ENCODE data around the gene ERC2. TPM values are rescaled to one million over a fixed set of nuclear protein-coding genes. Genes with fewer than 3 reads are reported as not detected.

The ERC2 gene
- total RNA-seq, 2 donors from 2014 or later = 16.1 to 22.8 TPM

DNA sequence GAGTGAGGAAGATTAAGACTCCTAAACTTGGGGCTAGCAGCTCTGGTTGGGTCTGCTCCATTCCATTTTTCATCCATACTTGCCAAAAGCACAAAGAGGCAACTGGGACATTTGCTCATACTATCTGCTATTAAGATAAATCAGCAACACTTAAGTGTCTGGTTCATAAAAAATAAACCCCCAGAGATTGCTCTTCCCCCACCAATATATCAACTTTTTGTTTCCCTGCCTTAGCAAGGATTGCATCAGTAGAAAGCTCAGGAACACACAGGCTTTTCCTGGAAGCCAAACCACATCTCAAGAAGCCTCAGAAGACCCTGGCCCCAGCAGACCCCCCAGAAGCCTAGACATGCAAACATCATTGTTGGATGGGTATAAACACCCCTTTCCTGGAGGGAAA is 748.8 kb downstream of the ERC2 start:
- peaks cover 5% of the 10 kb centered on the region for H3K9me3 Mint-ChIP-seq
- no peak overlapping the region for H3K4me3 Mint-ChIP-seq
- H3K9me3 ChIP-seq (ENCODE audit: control insufficient read depth, low read length) = peaks cover 5% of the 10 kb centered on the region
- H3K27me3 Mint-ChIP-seq (ENCODE audit: insufficient read depth) = peaks cover 12% of the 10 kb centered on the region
- H3K27ac Mint-ChIP-seq = no peak overlapping the region
- H3K4me1 ChIP-seq (ENCODE audit: control insufficient read depth, insufficient read depth, low read length) = no peaks in the 10 kb centered on the region
- no peak for DNase-seq
- H3K36me3 Mint-ChIP-seq (ENCODE audit: low read depth) = peaks cover 3% of the 10 kb centered on the region
- H3K36me3 ChIP-seq (ENCODE audit: control insufficient read depth, insufficient read depth, low read length) = no peaks in the 10 kb centered on the region
- TF ChIP-seq, protein P1, sequence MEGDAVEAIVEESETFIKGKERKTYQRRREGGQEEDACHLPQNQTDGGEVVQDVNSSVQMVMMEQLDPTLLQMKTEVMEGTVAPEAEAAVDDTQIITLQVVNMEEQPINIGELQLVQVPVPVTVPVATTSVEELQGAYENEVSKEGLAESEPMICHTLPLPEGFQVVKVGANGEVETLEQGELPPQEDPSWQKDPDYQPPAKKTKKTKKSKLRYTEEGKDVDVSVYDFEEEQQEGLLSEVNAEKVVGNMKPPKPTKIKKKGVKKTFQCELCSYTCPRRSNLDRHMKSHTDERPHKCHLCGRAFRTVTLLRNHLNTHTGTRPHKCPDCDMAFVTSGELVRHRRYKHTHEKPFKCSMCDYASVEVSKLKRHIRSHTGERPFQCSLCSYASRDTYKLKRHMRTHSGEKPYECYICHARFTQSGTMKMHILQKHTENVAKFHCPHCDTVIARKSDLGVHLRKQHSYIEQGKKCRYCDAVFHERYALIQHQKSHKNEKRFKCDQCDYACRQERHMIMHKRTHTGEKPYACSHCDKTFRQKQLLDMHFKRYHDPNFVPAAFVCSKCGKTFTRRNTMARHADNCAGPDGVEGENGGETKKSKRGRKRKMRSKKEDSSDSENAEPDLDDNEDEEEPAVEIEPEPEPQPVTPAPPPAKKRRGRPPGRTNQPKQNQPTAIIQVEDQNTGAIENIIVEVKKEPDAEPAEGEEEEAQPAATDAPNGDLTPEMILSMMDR (conservative IDR thresholded peaks at IDR 0.05) = no peak
- H3K4me1 Mint-ChIP-seq = no peaks in the 10 kb centered on the region
- H3K27ac ChIP-seq (ENCODE audit: low read depth, low read length) = no peak overlapping the region
- no peak overlapping the region for H3K4me3 ChIP-seq (ENCODE audit: low read length)
- no peak overlapping the region for H3K9ac ChIP-seq (ENCODE audit: extremely low read depth, low read length, poor library complexity, severe bottlenecking)
- H3K27me3 ChIP-seq (ENCODE audit: control insufficient read depth, insufficient read depth, low read length, poor library complexity, severe bottlenecking) = no peaks in the 10 kb centered on the region

DNA sequence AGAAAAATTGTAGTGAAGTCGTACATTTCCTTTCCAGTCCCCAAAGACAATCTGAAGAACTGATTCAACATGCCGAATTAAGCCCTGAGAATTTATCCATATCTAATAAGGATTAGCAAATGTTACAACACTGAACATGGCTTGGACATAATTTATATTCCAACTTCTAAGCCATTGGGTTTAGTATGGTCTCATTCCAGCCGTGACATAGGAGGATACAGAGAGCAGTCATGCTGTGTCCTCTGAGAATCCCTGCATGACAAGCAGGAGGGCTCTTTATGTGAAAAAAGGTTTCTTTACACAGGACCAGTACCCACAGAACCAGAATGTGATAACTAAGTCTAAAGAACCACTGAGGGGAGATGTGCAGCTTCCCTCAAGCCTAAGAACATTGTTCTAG is 749.3 kb downstream of the ERC2 start:
- no peaks in the 10 kb centered on the region for H3K4me1 Mint-ChIP-seq
- no peak overlapping the region for H3K9ac ChIP-seq (ENCODE audit: extremely low read depth, low read length, poor library complexity, severe bottlenecking)
- no peak overlapping the region for H3K4me3 Mint-ChIP-seq
- no peaks in the 10 kb centered on the region for H3K27me3 ChIP-seq (ENCODE audit: control insufficient read depth, insufficient read depth, low read length, poor library complexity, severe bottlenecking)
- H3K36me3 ChIP-seq (ENCODE audit: control insufficient read depth, insufficient read depth, low read length) = no peaks in the 10 kb centered on the region
- peaks cover 3% of the 10 kb centered on the region for H3K36me3 Mint-ChIP-seq (ENCODE audit: low read depth)
- TF ChIP-seq, protein P1 (conservative IDR thresholded peaks at IDR 0.05) = no peak
- peaks cover 12% of the 10 kb centered on the region for H3K27me3 Mint-ChIP-seq (ENCODE audit: insufficient read depth)
- H3K9me3 Mint-ChIP-seq = peaks cover 5% of the 10 kb centered on the region
- peaks cover 5% of the 10 kb centered on the region for H3K9me3 ChIP-seq (ENCODE audit: control insufficient read depth, low read length)
- no peaks in the 10 kb centered on the region for H3K4me1 ChIP-seq (ENCODE audit: control insufficient read depth, insufficient read depth, low read length)
- H3K27ac Mint-ChIP-seq = no peak overlapping the region
- 89 to 96% methylated on average over 3 of the region's 3 CpGs for WGBS, 2 experiments (ENCODE audit: insufficient coverage in 1 of 2, insufficient read length in 1 of 2)
- DNase-seq = no peak
- no peak overlapping the region for H3K4me3 ChIP-seq (ENCODE audit: low read length)
- H3K27ac ChIP-seq (ENCODE audit: low read depth, low read length) = no peak overlapping the region

DNA sequence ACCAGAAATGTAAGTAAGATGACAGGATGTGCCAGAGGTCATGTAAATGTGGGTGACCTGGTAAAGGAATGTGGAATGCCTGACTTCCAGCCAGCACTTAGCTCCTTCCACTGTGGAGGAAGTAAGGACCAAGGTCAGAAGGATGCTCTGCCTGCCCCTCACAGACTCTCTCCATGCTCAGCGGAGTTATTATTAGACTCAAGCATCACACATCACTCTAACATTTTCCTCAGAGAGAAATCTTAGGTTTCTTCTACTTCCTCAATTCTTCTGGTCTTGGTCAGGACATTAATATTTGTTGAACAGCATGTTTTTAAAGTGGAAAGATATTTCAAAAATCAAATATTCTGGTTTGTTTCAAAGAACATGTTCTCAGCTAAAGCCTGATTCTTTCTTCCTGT is 749.7 kb downstream of the ERC2 start:
- peaks cover 5% of the 10 kb centered on the region for H3K9me3 Mint-ChIP-seq
- H3K4me1 ChIP-seq (ENCODE audit: control insufficient read depth, insufficient read depth, low read length) = no peaks in the 10 kb centered on the region
- TF ChIP-seq, protein P1 (conservative IDR thresholded peaks at IDR 0.05) = no peak
- H3K4me1 Mint-ChIP-seq = no peaks in the 10 kb centered on the region
- no peaks in the 10 kb centered on the region for H3K27me3 ChIP-seq (ENCODE audit: control insufficient read depth, insufficient read depth, low read length, poor library complexity, severe bottlenecking)
- peaks cover 3% of the 10 kb centered on the region for H3K36me3 Mint-ChIP-seq (ENCODE audit: low read depth)
- peaks cover 5% of the 10 kb centered on the region for H3K9me3 ChIP-seq (ENCODE audit: control insufficient read depth, low read length)
- peaks cover 12% of the 10 kb centered on the region for H3K27me3 Mint-ChIP-seq (ENCODE audit: insufficient read depth)
- 80% methylated on average over 1 of the region's 1 CpG; no CpG with 5 or more reads in 1 of the 2 experiments for WGBS, 2 experiments (ENCODE audit: insufficient coverage in 1 of 2, insufficient read length in 1 of 2)
- no peaks in the 10 kb centered on the region for H3K36me3 ChIP-seq (ENCODE audit: control insufficient read depth, insufficient read depth, low read length)
- no peak overlapping the region for H3K27ac Mint-ChIP-seq
- no peak for DNase-seq
- H3K4me3 ChIP-seq (ENCODE audit: low read length) = no peak overlapping the region
- no peak overlapping the region for H3K4me3 Mint-ChIP-seq
- H3K9ac ChIP-seq (ENCODE audit: extremely low read depth, low read length, poor library complexity, severe bottlenecking) = no peak overlapping the region
- H3K27ac ChIP-seq (ENCODE audit: low read depth, low read length) = no peak overlapping the region
